ENCODE results near the gene ZNF140.

The ZNF140 gene

DNA sequence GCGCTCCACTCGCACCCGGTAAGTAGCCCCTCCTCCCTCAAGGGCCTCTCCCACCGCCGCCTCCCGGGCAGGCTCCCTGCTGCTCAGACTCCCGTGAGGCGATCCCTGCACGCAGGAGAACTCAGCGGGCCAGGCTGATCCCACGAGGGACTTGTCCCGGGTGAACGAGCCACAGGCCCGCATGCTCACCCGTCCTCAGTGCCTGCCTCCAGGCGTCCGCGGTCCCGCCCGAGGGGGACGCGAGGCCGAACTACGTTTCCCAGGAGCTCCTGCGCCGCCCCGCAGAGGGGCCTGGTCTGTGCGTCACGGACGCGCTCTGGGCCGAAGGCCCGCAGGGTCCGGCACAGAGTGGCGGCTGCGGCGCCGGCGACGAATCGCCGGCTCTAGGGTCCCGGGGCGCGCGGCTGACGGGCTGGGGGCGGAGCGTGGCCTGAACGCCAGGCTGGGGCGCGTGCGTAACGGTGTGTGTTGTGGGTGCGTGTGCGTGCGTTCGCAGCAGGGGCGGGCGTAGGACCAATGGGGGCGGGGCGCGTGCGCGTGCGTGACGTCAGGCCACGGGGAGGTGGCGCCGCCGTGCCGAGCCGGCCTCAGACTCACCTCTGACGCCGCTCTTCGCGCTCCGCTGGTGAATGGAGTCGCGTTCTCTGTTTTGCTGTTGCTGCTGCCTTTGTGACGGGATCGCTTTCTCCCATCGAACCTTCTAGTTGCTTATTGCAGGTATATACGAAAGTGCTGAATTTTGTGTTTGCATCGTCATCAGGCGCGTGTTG lies 49.5 kb downstream of the ZNF140 start, which contains the start of the genes ZNF10 and ZNF891:
TSS of gene ZNF10 (plus strand) at position 590 of the 770 bp plus-strand sequence. CDS start 13,866 bp downstream, outside the sequence.
TSS of gene ZNF891 (minus strand) at position 237 of the 770 bp plus-strand sequence. CDS start 8,356 bp downstream, outside the sequence.
- peak; percentile 94 for DNase-seq (ENCODE audit: low spot score)

DNA sequence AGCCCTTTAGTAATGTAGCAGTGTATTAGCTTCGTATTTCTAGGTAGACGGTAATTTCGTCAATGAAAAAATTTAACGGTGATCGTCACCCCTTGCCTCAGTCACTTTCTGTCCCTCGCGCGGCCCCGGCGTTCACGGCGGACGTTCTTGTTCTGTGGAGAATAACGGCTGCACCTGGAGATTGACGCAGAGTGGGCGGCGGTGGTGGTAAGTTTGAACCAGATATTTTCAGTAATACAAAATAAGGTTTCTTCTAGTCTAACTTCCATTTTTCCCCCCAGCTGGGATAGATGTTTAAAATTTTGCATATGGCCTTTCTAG lies 50.0 kb downstream of the ZNF140 start:
- DNase-seq (ENCODE audit: low spot score): no peak

DNA sequence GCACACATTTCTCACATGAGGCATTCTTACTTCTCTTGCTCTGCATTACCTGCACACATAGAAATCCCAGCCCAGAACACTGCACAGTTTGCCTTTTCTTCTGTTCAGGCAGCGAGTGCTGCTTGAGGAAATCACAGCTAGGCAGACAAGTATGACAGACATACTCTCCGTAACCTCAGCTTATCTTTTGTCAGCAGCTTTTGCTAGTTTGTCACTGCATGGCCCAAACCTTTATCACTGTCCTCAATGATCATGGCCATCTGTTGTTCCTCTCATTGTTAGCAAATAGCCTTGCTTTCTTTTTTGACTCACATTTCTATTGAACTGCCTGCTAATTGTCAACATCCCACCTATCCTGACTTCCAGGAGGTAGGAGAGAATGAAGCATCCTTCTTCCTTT lies 55.0 kb downstream of the ZNF140 start:
- no peak for DNase-seq (ENCODE audit: low spot score)

DNA sequence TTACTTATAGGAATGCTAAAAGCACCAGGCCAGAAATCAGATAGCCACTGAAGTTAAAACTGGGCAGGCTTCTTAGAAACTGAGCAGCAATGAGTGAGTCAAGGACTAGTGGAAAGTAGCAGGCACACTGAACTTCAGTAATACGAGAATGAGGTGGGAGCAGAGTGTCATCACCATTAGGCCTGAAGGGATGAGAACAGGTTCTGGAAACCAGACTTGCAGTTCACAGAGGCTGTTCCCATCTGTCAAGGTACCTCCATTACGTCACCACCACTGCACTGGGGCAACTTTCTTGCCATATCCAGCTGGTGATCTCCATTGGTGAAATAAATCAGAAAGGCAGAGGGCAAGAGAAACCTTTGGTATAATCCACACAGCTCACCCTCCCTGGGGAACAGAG lies 65.3 kb downstream of the ZNF140 start:
- no peak for DNase-seq (ENCODE audit: low spot score)

DNA sequence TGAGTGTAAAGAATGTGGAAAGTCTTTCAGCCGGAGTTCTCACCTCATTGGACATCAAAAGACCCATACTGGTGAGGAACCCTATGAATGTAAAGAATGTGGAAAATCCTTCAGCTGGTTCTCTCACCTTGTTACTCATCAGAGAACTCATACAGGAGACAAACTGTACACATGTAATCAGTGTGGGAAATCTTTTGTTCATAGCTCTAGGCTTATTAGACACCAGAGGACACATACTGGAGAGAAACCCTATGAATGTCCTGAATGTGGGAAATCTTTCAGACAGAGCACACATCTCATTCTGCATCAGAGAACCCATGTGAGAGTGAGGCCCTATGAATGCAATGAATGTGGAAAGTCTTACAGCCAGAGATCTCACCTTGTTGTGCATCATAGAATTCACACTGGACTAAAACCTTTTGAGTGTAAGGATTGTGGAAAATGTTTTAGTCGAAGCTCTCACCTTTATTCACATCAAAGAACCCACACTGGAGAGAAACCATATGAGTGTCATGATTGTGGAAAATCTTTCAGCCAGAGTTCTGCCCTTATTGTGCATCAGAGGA lies 75.5 kb downstream of the ZNF140 start:
- DNase-seq (ENCODE audit: low spot score): no peak
